ENCODE results near the gene PLPP3.

GRCh38 chr1:56511364-56511763, 68.0 kb downstream of the PLPP3 start:
- TF ChIP-seq CTCF (IDR thresholded peaks at IDR 0.05) (no peak), POLR2AphosphoS5 (IDR thresholded peaks at IDR 0.05; ENCODE audit: low read depth, low read length) (no peak)
